Keratinocyte (primary cell): ENCODE measurements around the gene PYGM. TPM values are rescaled to one million over a fixed set of nuclear protein-coding genes. Genes with fewer than 3 reads are reported as not detected.

Experiments used
- DNase-seq: peaks from one replicate; pipeline ENCODE4 v3.0.0-alpha.2; 2011; ENCODE audit warnings: low read depth, missing footprints, low spot score
- FAIRE-seq: peaks from 2 replicates; lab custom pipeline; 2011; peaks lifted over from hg19 to GRCh38; lab: Jason Lieb, UNC
- H2AFZ ChIP-seq: 2 replicates; pipeline ENCODE4 v1.6.0; 2012; ENCODE audit warnings: low read length, control low read depth, inconsistent platforms; ENCODE audit not compliant: control insufficient read depth
- H3K27ac ChIP-seq: 2 replicates; pipeline ENCODE4 v1.5.1; 2011; ENCODE audit warnings: low read length; ENCODE audit not compliant: control insufficient read depth, insufficient read depth
- H3K27me3 ChIP-seq: 3 replicates; pipeline ENCODE4 v1.6.0; 2011; ENCODE audit warnings: low read length; ENCODE audit not compliant: control insufficient read depth, insufficient read depth; ENCODE audit errors: extremely low read depth
- H3K36me3 ChIP-seq, 2 experiments: 2 replicates in 1 of 2; 3 replicates in 1 of 2; pipeline ENCODE4 v1.5.1; 2011; ENCODE audit warnings: low read length in 2 of 2, mild to moderate bottlenecking in 1 of 2; ENCODE audit not compliant: control insufficient read depth in 2 of 2, insufficient read depth in 2 of 2; ENCODE audit errors: extremely low read depth in 1 of 2
- H3K4me1 ChIP-seq: 3 replicates; pipeline ENCODE4 v1.5.1; 2011; ENCODE audit warnings: low read length; ENCODE audit not compliant: control insufficient read depth, insufficient read depth; ENCODE audit errors: extremely low read depth
- H3K4me2 ChIP-seq: 3 replicates; pipeline ENCODE4 v1.6.0; 2011; ENCODE audit warnings: low read depth, low read length; ENCODE audit not compliant: control insufficient read depth, insufficient read depth; ENCODE audit errors: extremely low read depth
- H3K4me3 ChIP-seq, 3 experiments: fragments of 200-600 bp in 1 of 3; sonication (generic) in 1 of 3; 2 replicates in 2 of 3; 3 replicates in 1 of 3; pipeline ENCODE4 v1.5.1; 2011 to 2016; ENCODE audit warnings: low read length in 3 of 3, mild to moderate bottlenecking in 3 of 3, control low read depth in 2 of 3, inconsistent platforms in 1 of 3, low read depth in 1 of 3, mixed read lengths in 1 of 3, mixed run types in 1 of 3, moderate library complexity in 1 of 3; ENCODE audit not compliant: control insufficient read depth in 2 of 3, insufficient read depth in 2 of 3; ENCODE audit errors: extremely low read depth in 1 of 3
- H3K79me2 ChIP-seq: 2 replicates; pipeline ENCODE4 v1.6.0; 2012; ENCODE audit warnings: low read length; ENCODE audit not compliant: control insufficient read depth, insufficient read depth
- H3K9ac ChIP-seq: 3 replicates; pipeline ENCODE4 v1.6.0; 2011; ENCODE audit warnings: low read length; ENCODE audit not compliant: control insufficient read depth, insufficient read depth; ENCODE audit errors: extremely low read depth
- H3K9me1 ChIP-seq: 3 replicates; pipeline ENCODE4 v1.6.0; 2011; ENCODE audit warnings: low read length; ENCODE audit not compliant: control insufficient read depth, insufficient read depth; ENCODE audit errors: extremely low read depth
- H3K9me3 ChIP-seq: 2 replicates; pipeline ENCODE4 v1.5.1; 2012; ENCODE audit warnings: low read depth, low read length; ENCODE audit not compliant: control insufficient read depth
- H4K20me1 ChIP-seq: 3 replicates; pipeline ENCODE4 v1.6.0; 2011; ENCODE audit warnings: low read length; ENCODE audit not compliant: control insufficient read depth, insufficient read depth; ENCODE audit errors: extremely low read depth
- EZH2 ChIP-seq: IDR thresholded peaks from one replicate; pipeline ENCODE4 v1.6.1; 2012; ENCODE audit warnings: inconsistent platforms, mild to moderate bottlenecking, low read length, moderate library complexity
- dilution Hi-C: fragments of 300-500 bp; cut with MboI; formaldehyde crosslinking; loops from one replicate; pipeline ENCODE4 v1.7.0; 2020; ENCODE audit warnings: low sequenced_read_pairs; ENCODE audit not compliant: extremely low pct_ligation_motif_present
- polyA plus RNA-seq, 5 experiments: library from polyadenylated mRNA; depleted of rRNA in 3 of 5; stranded (reverse) in 3 of 5; stranded (forward) in 1 of 5; unstranded in 1 of 5; fragments of >200 nt; gene quantifications; 1 replicate in 1 of 5; 2 replicates in 3 of 5; 3 replicates in 1 of 5; pipeline versions ENCODE4 v1.2.1 to v1.2.3, GENCODE V29; 2011 to 2012; ENCODE audit warnings: missing spikeins in 2 of 5, low read depth in 1 of 5, low replicate concordance in 1 of 5
- TF ChIP-seq, protein P1 (sequence below), 3 experiments: IDR thresholded peaks in 1 of 3; conservative IDR thresholded peaks in 1 of 3; optimal IDR thresholded peaks in 1 of 3; 2 replicates in 2 of 3; 3 replicates in 1 of 3; pipeline versions ENCODE3 to v1.5.1; 2011; ENCODE audit warnings: low read length in 3 of 3, mild to moderate bottlenecking in 3 of 3, moderate library complexity in 2 of 3, control low read depth in 1 of 3, inconsistent platforms in 1 of 3; ENCODE audit not compliant: insufficient read depth in 2 of 3; ENCODE audit errors: extremely low read depth in 1 of 3

Gene PYGM
- polyA plus RNA-seq, 1 donor (not counting 4 experiments of a cell fraction or from before 2014, with no cell fraction given): 0.05 TPM

DNA sequence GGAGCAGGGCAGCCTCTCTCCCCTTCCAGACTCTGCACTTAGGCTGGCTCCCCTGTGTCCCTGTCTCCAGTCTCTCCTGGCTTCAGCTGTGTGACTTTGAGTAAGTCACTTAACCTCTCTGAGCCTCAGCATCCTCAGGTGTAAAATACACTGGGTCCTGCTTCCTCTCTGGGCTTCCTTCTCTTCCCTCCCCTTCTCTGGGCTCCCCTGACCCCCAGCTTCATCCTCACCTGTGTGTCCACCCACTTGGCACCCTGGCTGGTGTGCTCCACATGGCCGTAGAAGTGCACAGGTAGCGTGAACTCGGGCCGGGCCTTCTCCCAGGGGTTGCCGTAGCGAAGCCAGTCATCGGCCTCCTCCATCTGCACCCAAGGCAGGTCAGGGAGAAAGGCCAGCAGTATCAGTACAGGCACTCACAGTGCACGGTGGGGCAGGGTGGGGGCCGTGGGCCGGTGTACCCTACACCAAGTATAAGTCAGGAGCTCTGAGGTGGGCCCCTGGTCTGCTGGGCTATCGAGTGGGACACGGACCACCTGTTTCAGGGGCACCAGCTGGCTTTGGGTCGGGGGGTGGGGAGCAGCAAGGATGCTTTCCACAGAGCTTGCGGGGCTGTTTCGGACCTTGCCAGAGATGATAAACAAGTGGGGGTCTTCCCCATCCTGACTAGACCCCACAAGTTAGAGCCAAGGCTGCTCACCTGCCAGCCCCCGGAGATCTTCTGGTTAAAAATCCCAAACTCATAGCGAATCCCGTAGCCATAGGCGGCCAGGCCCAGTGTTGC is 2.0 kb downstream of the PYGM start:
- H3K27ac ChIP-seq: no peak overlapping the region
- H3K9me1 ChIP-seq: no peaks in the 10 kb centered on the region
- peaks cover 5% of the 10 kb centered on the region for H4K20me1 ChIP-seq
- no peak for DNase-seq
- no peaks in the 10 kb centered on the region for H3K9me3 ChIP-seq
- no peak for FAIRE-seq
- H3K9ac ChIP-seq: no peak overlapping the region
- peaks cover 8% of the 10 kb centered on the region for H3K4me1 ChIP-seq
- H3K79me2 ChIP-seq: no peaks in the 10 kb centered on the region
- no peaks in the 10 kb centered on the region for H3K27me3 ChIP-seq
- no peak for TF ChIP-seq EZH2
- TF ChIP-seq, protein P1, sequence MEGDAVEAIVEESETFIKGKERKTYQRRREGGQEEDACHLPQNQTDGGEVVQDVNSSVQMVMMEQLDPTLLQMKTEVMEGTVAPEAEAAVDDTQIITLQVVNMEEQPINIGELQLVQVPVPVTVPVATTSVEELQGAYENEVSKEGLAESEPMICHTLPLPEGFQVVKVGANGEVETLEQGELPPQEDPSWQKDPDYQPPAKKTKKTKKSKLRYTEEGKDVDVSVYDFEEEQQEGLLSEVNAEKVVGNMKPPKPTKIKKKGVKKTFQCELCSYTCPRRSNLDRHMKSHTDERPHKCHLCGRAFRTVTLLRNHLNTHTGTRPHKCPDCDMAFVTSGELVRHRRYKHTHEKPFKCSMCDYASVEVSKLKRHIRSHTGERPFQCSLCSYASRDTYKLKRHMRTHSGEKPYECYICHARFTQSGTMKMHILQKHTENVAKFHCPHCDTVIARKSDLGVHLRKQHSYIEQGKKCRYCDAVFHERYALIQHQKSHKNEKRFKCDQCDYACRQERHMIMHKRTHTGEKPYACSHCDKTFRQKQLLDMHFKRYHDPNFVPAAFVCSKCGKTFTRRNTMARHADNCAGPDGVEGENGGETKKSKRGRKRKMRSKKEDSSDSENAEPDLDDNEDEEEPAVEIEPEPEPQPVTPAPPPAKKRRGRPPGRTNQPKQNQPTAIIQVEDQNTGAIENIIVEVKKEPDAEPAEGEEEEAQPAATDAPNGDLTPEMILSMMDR (optimal IDR thresholded peaks at IDR 0.05 in 1 of 3, IDR thresholded peaks at IDR 0.05 in 1 of 3, conservative IDR thresholded peaks at IDR 0.05 in 1 of 3; ENCODE audit: extremely low read depth in 1 of 3, insufficient read depth in 2 of 3, low read length in 3 of 3): no peak
- H3K36me3 ChIP-seq: peaks cover 0 to 8% of the 10 kb centered on the region in 2 experiments
- dilution Hi-C loops: no loop called here
- no peak overlapping the region for H2AFZ ChIP-seq
- no peak overlapping the region for H3K4me3 ChIP-seq
- H3K4me2 ChIP-seq: no peak overlapping the region

DNA sequence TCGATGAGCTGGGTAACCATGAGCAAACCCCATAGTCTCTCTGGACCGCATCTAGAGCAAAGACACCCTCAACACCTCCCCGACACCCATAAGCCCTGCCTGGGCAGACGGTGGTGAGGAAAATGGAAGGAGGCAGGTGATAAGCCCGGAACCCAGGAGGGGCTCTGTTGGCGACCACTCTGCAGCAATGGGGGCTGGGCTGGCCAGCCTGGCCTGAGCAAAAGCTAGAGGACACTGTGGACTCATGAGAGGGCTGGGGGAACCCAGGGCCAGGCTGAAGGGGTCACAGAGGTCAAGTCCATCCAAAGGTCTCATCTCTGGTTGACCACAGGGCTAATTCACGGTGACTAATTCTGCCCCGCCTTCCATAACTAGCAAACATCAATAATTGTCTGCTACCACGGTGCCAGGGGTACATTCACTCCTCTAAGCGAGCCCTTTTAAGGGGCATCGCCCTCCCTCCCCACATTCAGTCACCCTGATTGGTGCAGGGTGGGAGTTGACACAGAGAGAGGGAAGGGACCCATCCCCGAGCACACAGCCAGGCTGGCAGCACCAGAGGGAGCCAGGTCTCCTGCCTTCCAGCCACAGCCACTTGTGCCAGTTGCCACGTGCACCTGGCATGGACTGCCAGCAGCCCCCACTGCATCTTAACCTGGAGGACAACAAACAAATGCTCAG is 4.0 kb downstream of the PYGM start:
- FAIRE-seq (no peak), DNase-seq (no peak)
- dilution Hi-C loops: no loop called here
- Histone ChIP-seq H3K9me1 (no peaks in the 10 kb centered on the region), H3K4me1 (no peaks in the 10 kb centered on the region), H3K9me3 (no peaks in the 10 kb centered on the region), H3K27ac (no peak overlapping the region), H3K27me3 (no peaks in the 10 kb centered on the region), H3K4me2 (no peak overlapping the region), H3K9ac (no peak overlapping the region), H3K36me3 (no peaks in the 10 kb centered on the region), H3K4me3 (no peak overlapping the region), H2AFZ (no peak overlapping the region), H4K20me1 (no peaks in the 10 kb centered on the region), H3K79me2 (no peaks in the 10 kb centered on the region)
- no peak for TF ChIP-seq EZH2
- TF ChIP-seq, protein P1 (optimal IDR thresholded peaks at IDR 0.05 in 1 of 3, IDR thresholded peaks at IDR 0.05 in 1 of 3, conservative IDR thresholded peaks at IDR 0.05 in 1 of 3; ENCODE audit: extremely low read depth in 1 of 3, insufficient read depth in 2 of 3, low read length in 3 of 3): no peak
